HG02981 (cell line): Measurements from ENCODE around the gene RUFY4.
"Not testable (repeated sequence)": the region's sequence is repeated elsewhere in the genome, so short reads cannot be mapped to it uniquely, and the experiment has no call there.

Experiments
- ATAC-seq: cut with Tn5 transposase; IDR thresholded peaks from one replicate; pipeline ENCODE4 v1.9.1; 2021; ENCODE audit warnings: mild to moderate bottlenecking, moderate library complexity; ENCODE audit not compliant: unreplicated experiment

Gene RUFY4

DNA sequence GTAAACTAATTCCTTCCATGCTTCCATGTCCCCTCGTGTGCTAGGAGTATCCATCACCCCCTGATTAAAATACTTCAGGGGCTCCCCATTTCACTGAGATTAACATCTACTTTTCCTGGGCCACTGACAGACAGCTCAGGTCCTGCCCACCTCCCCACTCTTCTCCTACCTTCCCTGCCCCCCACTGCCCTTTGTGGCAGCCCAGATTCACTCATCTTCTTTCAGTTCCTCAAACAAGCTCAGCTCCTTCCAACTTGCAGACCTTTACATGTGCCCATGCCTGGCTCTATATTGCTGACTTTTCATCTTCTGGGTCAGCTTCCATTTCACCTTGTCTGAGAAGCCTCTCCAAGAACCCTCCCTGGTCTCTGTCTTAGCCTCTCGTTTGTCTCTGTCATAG, 12.0 kb downstream of the RUFY4 start:
- ATAC-seq = peak; percentile 97

DNA sequence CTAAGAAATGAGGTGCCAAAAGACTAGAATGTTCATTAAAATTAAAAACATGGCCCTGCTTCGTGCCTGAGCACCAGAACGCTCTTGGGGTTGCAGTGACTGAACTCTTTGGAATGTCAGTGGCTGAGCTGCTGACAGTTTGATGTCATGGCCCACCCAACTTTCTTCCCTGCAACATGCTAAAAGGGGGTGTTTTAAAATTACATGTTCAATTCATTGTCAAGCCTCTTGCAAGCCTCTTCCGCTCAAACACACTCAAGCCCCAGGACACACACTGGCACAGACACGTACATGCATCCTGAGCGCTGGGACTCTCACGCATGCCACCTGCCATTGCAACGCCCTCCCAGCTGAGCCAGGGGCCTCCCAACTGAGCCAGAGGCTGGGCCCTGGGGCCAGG, 12.6 kb downstream of the RUFY4 start:
- ATAC-seq = no peak

DNA sequence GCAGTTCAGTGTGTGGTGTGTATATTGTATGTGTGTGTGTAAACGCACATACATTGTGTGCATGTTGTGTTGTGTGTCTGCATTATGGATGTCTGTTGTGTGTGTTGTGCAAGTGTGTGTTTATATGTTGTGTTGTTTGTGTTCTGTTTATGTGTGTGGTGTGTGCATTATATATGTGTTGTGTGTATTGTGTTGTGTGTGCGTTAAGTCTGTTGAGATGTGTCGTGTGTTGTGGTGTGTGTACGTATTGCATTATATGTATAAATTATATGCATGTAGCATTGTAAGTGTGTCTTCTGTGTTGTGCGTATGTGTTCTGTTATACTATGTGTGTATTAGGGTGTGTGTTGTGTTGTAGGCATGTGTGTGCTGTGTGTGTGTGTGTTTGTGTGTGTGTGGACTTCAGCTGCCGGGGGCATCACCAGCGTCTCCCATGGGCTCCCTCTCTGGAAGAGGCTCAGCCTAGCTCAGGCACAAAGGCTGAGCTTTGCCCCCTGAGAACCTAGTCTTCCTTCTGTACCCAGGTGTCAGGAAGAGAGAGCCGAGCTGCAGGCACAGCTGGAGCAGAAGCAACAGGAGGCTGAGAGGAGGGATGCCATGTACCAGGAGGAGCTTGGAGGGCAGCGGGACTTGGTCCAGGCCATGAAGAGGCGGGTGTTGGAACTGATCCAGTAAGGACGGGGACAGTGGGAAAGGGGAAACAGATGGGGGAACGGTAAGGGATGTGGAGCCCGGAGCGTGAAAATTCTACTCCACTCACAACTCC, 13.7 kb downstream of the RUFY4 start:
- no peak for ATAC-seq

DNA sequence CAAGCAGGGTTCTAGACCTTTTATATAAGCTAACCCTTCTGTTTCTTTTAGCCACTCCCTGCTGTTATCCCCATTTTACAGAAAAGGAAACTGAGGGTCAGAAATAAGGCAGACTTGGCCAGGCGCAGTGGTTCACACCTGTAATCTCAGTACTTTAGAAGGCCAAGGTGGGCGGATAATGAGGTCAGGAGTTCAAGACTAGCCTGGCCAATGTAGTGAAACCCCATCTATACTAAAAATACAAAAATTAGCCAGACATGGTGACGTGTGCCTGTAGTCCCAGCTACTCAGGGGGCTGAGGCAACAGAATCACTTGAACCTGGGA, 14.3 kb downstream of the RUFY4 start:
- no peak for ATAC-seq

DNA sequence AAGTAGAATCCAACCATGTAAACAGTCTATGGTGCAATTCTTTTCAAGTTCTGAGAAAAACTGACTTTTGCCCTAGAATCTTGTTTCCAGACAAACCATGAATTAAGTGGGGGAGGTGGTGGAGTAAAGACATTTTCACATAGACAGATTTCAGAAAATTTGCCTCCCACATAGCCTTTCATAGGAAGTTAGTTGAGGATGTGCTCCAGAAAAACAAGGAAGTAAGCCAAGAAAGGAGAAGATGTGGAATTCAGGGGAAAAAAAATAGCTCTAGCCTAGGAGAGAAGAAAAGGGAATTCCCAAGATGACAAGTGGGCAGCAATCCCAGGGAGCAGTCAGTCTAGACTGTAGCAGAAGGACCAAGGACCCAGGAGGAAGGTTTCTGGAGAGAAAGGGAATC, 17.4 kb downstream of the RUFY4 start:
- ATAC-seq = no peak

DNA sequence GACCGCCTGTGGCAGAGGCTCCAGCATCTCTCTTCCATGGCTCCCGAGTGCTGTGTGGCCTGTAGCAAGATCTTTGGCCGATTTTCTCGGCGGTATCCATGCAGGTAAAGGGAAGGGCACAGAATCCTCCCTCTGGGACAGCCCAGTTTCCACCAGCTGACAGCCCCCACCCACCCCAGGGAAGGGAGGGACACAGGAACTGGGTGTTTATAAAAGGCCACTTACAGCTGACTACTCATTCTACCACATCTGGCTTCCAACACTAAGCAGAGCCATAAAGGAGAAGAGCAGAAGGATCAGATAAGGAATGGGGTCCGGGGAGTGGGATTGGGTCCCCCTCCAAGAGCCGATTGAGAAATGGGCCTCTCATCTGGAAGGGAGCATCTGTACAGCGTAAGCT, 20.2 kb downstream of the RUFY4 start:
- ATAC-seq = no peak

DNA sequence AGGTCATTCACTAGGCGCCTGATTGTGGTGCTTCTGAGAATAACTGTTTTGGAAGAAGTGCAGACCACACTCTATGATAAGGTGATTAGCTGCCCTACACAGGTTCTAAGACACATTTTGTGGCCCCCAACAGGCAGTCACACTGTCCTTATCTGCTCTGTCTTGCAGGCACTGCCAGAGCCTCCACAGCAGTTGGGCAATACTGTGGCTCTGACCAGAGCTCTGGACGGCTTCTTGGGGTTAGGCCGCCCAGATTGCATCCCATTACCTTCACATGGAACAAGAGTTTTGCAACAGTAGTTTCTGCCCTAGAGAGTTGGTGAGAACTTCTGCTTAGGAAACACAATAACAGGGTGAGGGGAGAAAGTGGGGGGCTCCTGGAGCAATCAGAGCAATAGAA, 22.7 kb downstream of the RUFY4 start:
- ATAC-seq = no peak

DNA sequence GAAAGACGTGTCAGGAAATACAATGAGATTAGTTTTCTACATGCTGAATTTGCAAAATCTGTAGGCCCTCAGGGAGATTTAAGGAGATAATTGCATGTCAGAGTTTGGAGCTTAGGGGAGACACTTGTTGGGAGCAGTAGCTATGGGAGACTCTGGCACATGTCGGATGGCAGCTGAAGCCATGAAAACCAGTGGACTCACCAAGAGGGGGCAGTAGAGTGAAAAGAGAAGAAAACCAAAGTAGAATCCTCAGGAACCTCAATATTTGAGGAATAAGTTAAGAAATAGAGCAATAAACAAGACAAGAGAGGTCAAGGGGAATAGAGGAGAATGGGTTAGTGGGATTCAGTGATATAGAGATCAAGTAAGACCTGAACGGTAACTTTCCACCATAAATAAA, 24.8 kb downstream of the RUFY4 start:
- no peak for ATAC-seq

DNA sequence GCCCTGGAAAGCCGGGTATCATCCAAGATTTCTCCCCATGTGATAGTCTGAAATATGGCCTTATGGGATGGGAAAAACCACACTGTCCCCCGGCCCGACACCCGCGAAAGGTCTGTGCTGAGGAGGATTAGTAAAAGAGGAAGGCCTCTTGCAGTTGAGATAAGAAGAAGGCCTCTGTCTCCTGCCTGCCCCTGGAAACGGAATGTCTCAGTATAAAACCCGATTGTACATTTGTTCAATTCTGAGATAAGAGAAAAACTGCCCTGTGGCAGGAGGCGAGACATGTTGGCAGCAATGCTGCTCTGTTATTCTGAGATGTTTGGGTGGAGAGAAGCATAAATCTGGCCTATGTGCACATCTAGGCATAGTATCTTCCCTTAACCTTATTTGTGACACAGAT, 26.8 kb downstream of the RUFY4 start:
- no peak for ATAC-seq

DNA sequence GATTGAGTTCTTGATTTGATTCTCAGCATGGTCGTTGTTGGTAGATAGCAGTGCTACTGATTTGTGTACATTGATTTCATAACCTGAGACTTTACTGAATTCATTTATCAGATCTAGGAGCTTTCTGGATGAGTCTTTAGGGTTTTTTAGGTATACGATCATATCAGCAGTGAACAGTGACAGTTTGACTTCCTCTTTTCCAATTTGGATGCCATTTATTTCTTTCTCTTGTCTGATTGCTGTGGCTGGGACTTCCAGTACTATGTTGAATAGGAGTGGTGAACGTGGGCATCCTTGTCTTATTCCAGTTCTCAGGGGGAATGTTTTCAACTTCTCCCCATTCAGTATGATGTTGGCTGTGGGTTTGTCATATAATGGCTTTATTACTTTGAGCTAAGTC, 28.9 kb downstream of the RUFY4 start:
- no peak for ATAC-seq

DNA sequence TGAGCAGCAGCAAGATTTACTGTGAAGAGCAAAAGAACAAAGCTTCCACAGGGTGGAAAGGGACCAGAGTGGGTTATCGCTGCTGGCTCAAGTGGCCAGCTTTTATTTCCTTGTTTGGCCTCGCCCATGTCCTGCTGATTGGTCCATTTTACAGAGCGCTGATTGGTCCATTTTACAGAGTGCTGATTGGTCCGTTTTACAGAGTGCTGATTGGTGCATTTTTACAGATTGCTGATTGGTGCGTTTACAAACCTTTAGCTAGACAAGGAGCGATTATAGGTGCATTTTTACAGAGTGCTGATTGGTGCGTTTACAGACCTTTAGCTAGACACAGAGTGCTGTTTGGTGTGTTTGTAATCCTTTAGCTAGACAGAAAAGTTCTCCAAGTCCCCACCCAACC, 39.8 kb downstream of the RUFY4 start:
- ATAC-seq = not testable (repeated sequence)

DNA sequence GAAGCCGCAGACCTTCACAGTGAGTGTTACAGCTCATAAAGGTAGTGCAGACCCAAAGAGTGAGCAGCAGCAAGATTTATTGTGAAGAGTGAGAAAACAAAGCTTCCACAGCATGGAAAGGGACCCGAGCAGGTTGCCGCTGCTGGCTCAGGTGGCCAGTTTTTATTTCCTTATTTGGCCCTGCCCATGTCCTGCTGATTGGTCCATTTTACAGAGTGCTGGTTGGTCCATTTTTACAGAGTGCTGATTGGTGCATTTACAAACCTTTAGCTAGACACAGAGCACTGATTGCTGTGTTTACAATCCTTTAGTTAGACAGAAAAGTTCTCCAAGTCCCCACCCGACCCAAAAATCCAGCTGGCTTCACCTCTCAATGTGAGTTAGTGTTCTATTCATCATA, 52.7 kb downstream of the RUFY4 start:
- ATAC-seq = not testable (repeated sequence)

DNA sequence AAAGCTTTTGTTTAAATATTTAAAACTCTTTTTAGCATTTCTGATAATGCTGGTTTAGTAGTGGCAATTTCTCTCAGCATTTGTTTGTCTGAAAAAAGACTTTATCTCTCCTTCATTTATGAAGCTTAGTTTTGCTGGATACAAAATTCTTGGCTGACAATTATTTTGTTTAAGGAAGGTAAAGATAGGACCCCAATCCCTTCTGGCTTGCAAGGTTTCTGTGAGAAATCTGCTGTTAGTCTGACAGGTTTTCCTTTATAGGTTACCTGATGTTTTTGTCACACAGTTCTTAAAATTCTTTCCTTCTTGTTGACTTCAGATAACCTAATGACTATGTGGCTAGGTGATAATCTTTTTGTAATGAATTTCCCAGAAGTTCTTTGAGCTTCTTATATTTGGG, 53.2 kb downstream of the RUFY4 start:
- not testable (repeated sequence) for ATAC-seq

DNA sequence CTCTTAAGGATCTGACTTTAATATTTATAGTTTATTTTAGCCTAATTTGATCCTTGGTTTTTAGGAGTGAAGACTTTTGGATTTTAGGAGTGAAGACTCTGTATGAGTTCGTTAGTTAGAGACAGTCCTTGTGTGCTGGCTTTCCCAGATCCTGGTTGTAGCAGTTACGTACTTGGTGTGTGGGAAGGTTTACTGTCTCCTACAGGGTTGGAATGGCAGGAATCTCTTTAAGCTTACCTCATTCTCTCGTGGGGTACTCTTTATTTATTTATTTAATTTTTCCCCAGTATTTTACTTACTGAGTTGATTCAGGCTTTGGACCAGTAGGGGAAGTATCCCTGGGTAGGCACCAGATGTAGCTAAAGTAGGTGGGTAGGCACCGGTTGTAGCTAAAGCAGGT, 54.9 kb downstream of the RUFY4 start:
- ATAC-seq = no peak

DNA sequence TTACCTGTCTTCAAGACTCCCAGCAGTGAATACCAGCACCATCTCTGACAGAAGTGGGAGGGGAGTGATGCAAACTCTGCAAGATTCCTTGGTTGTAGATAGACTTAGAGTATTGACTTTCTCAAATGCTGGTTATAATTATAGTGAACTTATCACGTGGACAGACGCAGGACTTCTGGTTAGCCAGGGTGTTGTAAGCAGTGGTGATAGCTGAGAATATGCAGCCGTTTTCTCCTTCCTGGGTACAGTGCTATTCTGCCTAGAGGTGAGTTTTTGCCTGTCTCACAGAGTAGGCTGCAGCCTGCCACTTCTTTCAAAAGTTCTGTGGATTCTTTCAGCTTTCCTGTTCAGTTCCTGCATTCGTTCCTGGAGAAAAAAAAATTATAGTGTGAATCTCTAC, 56.0 kb downstream of the RUFY4 start:
- ATAC-seq = no peak

DNA sequence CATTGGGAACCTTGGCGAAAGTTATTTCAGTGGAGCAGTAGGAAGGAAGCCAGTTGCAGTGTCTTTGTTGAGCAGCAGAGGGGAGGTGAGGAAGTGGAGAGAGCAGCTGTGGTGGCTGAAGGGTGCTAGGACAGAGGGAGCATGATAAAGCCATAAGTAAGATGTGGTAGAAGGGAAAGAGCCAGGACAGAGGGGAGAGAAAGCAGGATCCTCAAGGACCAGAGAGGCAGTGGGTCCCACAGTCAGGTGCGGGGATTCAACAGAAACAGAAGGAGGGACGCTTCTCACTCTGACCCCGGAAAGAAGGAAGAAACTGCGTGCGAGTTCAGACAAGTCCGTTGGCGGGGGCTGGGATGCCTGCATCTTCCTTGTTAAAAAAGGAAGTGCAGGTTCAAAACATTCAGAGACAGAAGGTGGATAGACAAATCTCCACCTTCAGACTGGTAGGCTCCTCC, 56.6 kb downstream of the RUFY4 start, which contains the start of gene CXCR2:
Gene CXCR2 (plus strand): TSS at position 403 of the 455 bp plus-strand sequence. CDS start 8,774 bp downstream, outside the sequence.
- no peak for ATAC-seq

DNA sequence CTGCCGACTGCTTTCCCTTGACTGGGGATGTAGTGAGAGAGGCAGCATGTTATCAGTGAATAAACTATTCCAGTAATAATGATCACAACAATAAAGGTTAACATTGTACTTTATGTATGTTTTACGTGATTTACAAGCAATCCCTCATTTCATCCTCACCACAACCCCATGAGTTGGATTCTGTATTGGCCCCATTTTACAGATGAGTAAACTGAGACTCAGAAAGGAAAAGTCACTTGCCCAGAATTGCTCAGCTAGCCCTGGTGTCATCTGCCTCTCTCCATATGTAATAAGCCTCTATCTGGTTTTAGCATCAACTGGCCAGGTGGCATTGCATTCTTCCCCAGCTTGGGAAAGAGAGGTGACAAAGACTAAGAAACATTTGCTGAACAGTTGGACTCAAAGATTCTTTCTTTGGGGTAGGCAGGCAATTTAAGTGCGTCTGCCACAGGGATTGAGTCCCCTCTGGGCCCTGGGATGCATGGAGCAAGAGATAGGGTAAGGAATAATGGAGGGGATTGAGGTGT, 58.9 kb downstream of the RUFY4 start:
- ATAC-seq = no peak

DNA sequence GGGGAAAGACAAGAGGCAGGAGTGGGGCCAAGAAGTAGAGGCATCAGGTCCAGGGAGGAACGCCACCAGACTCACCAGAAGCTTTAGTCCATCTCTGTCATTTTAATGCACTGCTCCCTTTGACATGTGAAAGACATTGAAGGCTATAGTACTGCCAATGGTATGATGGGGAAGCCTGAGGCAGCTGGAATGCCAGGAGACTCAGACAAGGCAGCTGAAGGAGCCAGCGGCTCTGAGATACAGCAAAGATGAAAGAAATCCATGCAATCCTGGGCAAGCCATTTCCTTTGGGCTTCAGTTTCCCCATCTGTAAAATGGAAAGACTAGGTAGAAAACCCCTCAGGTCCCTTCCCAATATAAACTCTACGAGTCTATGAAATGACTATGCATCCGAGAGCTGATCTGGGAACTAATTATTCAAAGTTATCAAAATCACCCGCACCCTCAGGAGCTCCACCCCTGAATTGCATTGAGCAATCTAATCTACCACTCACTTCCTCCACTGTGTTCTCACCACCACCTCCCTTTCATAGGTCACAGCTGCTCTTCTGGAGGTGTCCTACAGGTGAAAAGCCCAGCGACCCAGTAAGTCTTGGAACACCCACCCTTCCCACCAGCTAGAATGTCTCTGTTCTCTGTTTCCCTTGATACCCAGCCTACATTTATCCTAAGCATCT, 59.9 kb downstream of the RUFY4 start:
- no peak for ATAC-seq

DNA sequence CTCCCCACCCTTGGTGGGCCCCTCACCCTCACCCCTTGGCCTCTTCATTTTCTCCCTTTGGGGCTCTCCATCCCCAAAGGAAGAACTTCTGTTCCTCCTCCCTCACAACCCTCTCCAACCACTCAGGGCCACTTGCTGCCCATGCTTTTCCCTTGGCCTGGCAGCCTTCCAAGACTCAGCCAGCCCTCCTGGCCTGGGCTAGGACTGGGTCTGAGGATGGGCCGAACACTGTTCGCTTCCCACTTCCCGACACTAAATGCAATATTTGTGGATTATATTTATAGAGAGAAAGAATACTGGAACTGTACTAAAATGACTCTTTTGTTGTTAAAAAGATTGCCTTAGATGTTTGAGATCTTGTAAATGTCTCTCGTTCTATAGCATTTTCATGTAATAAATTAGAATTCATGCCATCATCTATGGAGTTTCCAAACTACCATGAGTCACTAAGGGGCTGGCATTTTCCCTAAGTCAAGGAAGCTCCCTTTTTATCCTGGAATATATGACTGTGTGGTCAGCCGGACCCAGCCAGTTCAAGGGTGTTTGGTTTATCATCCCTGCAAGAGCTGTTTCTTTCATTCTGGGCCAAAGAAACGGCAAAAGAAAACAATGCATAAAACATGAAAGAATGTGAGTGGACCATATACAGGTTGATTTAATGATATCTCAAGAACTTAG, 60.5 kb downstream of the RUFY4 start:
- ATAC-seq = no peak

DNA sequence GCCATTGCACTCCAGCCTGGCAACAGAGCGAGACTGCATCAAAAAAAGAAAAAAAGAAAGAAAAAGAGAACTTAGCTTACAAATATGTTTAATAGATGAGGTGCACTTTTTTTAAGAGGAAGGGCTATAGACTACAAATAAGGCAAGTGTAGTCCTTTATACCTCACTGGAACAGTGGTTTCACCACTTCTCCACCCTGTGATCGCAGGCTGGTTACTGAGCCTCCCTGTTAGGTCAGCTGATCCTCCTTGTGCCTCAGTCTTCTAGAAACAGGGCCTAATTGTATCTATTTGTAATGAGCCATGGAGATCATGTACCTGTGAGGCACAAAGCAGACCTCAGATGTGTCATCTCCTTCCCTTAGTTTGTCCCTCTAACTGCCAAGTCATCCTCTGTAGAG, 61.3 kb downstream of the RUFY4 start:
- no peak for ATAC-seq

DNA sequence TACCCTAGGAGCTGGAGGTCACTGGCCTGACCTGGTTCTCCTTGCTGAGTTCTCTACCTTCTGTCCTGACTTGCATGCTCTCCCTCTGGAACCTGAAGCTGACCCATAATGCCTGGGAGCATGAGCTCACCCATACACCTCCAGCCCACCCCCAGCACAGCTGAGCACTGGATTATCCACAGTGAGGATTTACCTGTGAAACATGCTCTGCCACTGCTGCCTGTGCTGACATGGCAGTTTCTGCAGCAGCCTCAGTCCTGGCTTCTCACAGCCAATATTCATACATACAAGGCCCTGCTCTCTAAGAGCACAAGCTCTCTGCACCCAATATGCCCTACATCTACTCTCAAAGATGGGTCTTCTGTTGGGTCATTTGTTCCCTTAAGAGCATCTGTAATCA, 61.8 kb downstream of the RUFY4 start:
- ATAC-seq = no peak

DNA sequence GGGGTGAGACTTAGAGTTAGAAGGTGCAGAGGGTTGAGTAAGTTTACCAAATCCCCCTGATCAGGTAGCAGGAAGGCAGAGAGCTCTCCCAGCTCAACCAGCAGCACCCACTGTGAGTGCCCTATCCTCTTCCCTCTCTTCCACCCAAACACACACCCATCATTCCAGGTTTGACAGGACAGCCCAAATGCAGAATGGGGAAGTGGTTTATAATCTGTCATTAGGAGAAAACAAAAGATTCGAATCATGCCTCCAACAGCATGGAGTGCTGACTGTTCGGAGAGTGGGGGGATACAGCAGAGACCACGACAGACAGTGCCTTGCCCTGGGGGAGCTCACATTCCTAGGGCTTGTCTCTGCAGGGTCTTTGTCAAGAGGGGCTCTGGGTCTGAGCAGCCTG, 68.5 kb downstream of the RUFY4 start:
- no peak for ATAC-seq
